HepG2 (cell line): ENCODE measurements around the gene ACAP2.

Source experiments
- CTCF ChIP-seq: sonication (generic); formaldehyde crosslinking; IDR thresholded peaks from 2 replicates; pipeline ENCODE4 v1.5.0; 2020; ENCODE audit warnings: mild to moderate bottlenecking, missing genetic modification reagents, moderate library complexity
- KLF12 ChIP-seq: sonication (generic); formaldehyde crosslinking; IDR thresholded peaks from 2 replicates; pipeline ENCODE4 v1.4.0; 2020; ENCODE audit warnings: missing genetic modification reagents, borderline replicate concordance
- NR1H2 ChIP-seq: sonication (generic); formaldehyde crosslinking; IDR thresholded peaks from 2 replicates; pipeline ENCODE4 v1.8.1; 2022; ENCODE audit warnings: low read depth, missing genetic modification reagents, borderline replicate concordance
- PHF20 ChIP-seq: sonication (generic); formaldehyde crosslinking; IDR thresholded peaks from 2 replicates; pipeline ENCODE4 v1.5.0; 2020; ENCODE audit warnings: mild to moderate bottlenecking, missing genetic modification reagents
- RAD21 ChIP-seq: fragments of 450-650 bp; formaldehyde crosslinking; IDR thresholded peaks from 2 replicates; pipeline ENCODE4 v1.5.0; 2020; ENCODE audit warnings: mild to moderate bottlenecking
- ZBTB1 ChIP-seq: sonication (generic); formaldehyde crosslinking; IDR thresholded peaks from 2 replicates; pipeline ENCODE4 v1.4.0; 2020; ENCODE audit warnings: missing genetic modification reagents, borderline replicate concordance
- ZMAT5 ChIP-seq: sonication (generic); formaldehyde crosslinking; IDR thresholded peaks from 2 replicates; pipeline ENCODE4 v1.5.0; 2020; ENCODE audit warnings: mild to moderate bottlenecking, low read depth, missing genetic modification reagents, borderline replicate concordance
- ZNF253 ChIP-seq: sonication (generic); formaldehyde crosslinking; IDR thresholded peaks from 2 replicates; pipeline ENCODE4 v1.8.0; 2022; ENCODE audit warnings: mild to moderate bottlenecking, missing genetic modification reagents, borderline replicate concordance
- ZSCAN31 ChIP-seq: sonication (generic); formaldehyde crosslinking; IDR thresholded peaks from 2 replicates; pipeline ENCODE4 v1.5.0; 2020; ENCODE audit warnings: low read depth, mild to moderate bottlenecking, missing genetic modification reagents

GRCh38 chr3:195356151-195357086 is 86.4 kb downstream of the ACAP2 start:
- no peak for TF ChIP-seq CTCF (CRISPR knock-in tag)
- no peak for TF ChIP-seq ZMAT5 (CRISPR knock-in tag)
- no peak for TF ChIP-seq RAD21 (CRISPR knock-in tag)
- no peak for TF ChIP-seq ZBTB1 (CRISPR knock-in tag)
- TF ChIP-seq ZSCAN31: no peak
- no peak for TF ChIP-seq KLF12 (CRISPR knock-in tag)
- TF ChIP-seq ZNF253: no peak
- no peak for TF ChIP-seq NR1H2 (CRISPR knock-in tag)
- TF ChIP-seq PHF20 (CRISPR knock-in tag): no peak
